SH-SY5Y (cell line): Measurements from ENCODE around the gene DNAH1.

Experiments used
- GATA2 ChIP-seq: IDR thresholded peaks from 2 replicates; pipeline ENCODE4 v1.6.1; 2011; ENCODE audit warnings: mild to moderate bottlenecking, low read depth, low read length
- GATA3 ChIP-seq: IDR thresholded peaks from 2 replicates; pipeline ENCODE4 v1.6.1; 2011; ENCODE audit warnings: low read depth, mild to moderate bottlenecking, low read length, moderate library complexity

GRCh38 chr3:52358362-52358940 lies 42.3 kb downstream of the DNAH1 start:
- TF ChIP-seq GATA2 (no peak), GATA3 (no peak)
